Activated CD4-positive, alpha-beta T cell treated with anti-CD3 and anti-CD28 coated beads, Interleukin-2, amount 50 U/mL, for 16 hours (primary cell): ENCODE data around the gene INAFM1.
"Not testable (repeated sequence)": the region's sequence is repeated elsewhere in the genome, so short reads cannot be mapped to it uniquely, and the experiment has no call there.

Experiments
- DNase-seq: peaks from one replicate; pipeline ENCODE4 v3.0.0-alpha.2; 2020

INAFM1 gene

DNA sequence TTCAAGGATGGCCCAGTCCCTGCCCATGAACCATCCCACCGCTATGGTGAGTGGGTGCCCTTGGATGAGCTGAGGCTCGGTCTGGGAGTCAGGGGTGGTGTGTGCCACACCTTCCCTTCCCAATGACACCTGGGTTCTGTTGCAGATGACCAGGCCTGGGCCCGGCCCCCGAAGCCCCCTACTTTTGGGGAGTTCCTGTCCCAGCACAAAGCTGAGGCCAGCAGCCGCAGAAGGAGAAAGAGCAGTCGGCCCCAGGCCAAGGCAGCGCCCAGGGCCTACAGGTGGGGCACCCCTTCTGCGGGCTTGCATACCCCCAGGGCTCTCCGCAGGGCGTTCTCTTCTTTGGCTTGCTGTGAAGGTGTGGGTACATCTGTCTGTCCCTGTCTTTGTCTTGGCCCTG, 4.3 kb upstream of the INAFM1 start:
- no peak for DNase-seq

- DNase-seq = no peak
These were observed 2.7 kb upstream of the INAFM1 start for GRCh38 chr19:47271949-47272348.

DNA sequence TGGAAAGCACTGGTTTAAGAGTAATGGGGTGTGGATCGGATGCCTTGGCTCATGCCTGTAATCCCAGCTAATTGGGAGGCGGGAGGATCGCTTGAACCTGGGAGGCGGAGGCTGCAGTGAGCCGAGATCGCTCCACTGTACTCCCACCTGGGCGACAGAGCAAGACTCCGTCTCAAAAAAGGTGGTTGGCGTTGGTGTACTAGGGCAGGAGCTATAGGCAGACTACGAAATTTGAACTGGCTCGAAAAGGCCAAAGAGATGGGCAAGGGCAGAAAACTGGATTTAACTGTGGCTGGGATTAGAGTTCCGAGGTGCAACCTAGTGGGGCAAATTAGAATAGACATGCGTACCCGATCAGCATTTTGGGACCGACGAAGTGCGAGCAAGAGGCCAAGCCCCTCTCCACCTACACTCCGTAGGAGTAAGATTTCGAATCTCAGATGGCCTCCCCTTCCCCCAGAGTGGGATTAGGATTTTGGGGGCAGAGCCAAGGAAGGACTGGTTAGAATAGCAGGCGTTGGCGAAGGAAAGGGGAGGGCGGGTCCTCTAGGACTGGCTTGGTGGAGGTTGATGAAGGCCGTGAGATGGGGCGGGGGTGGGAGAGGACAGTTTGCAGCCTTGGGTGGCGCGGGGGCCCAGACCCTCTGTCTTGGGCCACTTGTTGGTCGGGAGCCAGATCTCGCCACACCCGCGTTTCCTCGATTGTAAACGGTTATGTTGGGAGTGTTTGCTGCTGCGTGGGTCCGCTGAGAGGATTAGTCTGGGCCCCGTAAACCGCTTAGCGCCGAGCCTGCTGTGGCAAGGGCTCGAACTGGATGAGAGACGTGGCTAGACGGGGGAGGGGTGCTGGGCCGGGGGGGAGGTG, 2.0 kb upstream of the INAFM1 start:
- DNase-seq = no peak

- peak; percentile 92 for DNase-seq
These were observed 1.2 kb upstream of the INAFM1 start for GRCh38 chr19:47273313-47274070.

GRCh38 chr19:47274891-47275761, 441 bp downstream of the INAFM1 start:
- no peak for DNase-seq

GRCh38 chr19:47275791-47276461, 1.2 kb downstream of the INAFM1 start:
- DNase-seq = no peak

DNA sequence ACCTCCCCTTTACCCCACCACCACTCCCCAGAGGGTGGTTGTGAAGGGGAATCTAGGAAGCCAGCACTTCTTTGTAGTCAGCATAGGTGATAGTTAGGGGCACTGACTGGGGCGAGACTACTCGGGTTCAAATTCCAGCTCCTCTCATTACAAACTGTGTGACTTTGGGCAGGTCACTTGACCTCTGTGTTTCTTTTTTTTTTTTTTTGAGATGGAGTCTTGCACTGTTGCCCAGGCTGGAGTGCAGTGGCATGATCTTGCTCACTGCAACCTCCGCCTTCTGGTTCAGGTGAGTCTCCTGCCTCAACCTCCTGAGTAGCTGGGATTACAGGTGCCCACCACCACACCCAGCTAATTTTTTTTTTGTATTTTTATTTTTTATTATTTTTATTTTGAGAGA, 1.8 kb downstream of the INAFM1 start:
- not testable (repeated sequence) for DNase-seq

DNA sequence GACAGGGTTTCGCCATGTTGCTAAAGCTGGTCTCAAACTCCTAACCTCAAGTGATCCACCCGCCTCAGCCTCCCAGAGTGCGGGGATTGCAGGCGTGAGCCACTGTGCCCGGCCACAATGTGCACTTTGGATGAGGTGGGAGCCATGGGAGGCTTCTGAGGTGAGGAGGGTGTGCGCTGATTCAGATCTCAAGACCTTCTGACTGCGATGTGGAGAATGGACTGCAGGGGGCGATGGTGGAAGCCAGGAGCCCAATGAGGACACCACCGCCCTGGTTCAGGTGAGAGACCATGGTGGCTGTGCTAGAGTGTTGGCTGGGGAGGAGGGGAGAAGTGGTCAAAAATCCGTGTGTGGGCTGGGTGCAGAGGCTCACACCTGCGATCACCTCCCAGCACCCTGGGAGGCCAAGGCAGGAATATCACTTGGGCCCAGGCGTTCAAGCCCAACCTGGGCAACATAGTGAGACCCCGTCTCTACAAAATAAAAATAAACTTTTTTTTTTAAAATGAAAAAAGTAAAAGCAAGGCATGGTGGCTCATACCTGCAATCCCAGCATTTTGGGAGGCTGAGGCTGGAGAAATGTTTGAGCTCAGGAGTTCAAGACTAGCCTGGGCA, 5.6 kb downstream of the INAFM1 start:
- peak; percentile 63 for DNase-seq

- no peak for DNase-seq
These were observed 8.8 kb downstream of the INAFM1 start for GRCh38 chr19:47283405-47284059.

GRCh38 chr19:47284324-47284899, 9.7 kb downstream of the INAFM1 start:
- peak; percentile 72 for DNase-seq

DNA sequence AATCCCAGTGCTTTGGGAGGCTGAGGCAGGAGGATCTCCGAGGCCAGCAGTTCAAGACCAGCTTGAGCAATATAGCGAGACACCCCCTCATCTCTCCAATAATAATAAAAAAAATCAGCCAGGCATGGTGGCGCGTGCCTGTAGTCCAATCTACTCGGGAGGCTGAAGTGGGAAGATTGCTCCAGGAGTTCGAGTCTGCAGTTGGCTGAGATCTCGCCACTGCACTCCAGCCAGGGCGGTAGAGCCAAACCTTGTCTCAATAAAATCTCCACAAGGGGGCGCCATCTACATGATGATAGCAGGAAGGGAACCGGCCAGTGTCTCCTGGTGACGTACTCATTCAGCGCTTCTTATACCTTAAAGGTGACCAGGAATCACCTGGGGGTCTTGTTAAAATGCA, 21.4 kb downstream of the INAFM1 start:
- DNase-seq = peak; percentile 89

DNA sequence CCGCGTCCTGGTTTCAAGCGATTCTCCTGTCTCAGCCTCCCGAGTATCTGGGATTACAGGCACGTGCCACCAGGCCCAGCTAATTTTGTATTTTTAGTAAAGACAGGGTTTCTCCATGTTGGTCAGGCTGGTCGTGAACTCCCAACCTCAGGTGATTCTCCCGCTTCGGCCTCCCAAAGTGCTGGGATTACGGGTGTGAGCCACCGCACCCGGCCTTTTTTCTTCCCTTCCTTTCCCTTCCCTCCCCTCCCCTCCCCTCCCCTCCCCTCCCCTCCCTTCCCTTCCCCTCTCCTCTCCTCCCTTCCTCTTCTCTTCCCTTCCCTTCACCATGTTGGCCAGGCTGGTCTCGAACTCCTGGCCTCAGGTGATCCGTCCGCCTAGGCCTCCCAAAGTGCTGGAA, 26.2 kb downstream of the INAFM1 start:
- not testable (repeated sequence) for DNase-seq

GRCh38 chr19:47302249-47302648, 27.6 kb downstream of the INAFM1 start:
- DNase-seq = no peak

- no peak for DNase-seq
These were observed 29.3 kb downstream of the INAFM1 start for GRCh38 chr19:47303966-47304365.

- DNase-seq = peak; percentile 34
These were observed 30.6 kb downstream of the INAFM1 start for GRCh38 chr19:47305309-47305751.

DNA sequence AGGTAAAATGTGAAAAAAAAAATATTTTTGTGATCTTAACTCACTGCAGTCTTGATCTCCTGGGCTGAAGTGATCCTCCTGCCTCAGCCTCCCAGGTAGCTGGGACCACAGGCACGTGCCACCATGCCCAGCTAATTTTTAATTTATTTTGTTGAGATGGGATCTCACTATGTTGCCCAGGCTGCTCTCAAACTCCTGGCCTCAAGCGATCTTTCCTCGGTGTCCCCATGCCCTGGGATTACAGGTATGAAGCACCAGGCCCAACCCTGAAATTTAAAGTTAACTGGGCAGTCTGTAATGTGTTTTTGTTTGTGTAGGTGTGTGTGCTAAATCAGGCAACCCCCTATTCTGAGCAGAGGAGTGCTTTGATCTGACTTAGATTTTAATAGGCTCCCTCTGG, 31.6 kb downstream of the INAFM1 start:
- no peak for DNase-seq

GRCh38 chr19:47309038-47309437, 34.4 kb downstream of the INAFM1 start:
- no peak for DNase-seq

DNA sequence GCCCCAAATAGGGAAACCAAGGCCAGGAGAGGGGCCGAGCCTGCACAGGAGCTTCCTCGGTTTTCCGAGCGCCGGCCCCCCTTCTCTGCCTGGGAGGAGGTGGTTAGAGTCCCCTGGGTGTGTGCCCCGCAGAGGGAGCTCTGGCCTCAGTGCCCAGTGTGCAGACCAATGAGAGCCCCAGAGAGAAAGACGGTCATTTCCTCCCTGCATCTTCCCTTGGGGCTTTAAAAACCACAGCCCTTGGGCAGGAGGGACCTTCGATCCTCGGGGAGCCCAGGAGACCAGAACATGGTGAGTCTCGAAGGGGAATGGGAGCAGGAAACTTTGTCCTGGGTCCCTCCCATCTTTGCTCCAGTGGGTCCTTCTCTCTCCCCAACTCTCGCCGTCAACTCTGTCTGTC, 34.9 kb downstream of the INAFM1 start, which contains the start of gene C5AR1:
Gene C5AR1, plus strand, starts transcription at position 254 of the 400 bp plus-strand sequence. Its CDS starts 35 bp downstream, at position 289.
- DNase-seq = no peak

DNA sequence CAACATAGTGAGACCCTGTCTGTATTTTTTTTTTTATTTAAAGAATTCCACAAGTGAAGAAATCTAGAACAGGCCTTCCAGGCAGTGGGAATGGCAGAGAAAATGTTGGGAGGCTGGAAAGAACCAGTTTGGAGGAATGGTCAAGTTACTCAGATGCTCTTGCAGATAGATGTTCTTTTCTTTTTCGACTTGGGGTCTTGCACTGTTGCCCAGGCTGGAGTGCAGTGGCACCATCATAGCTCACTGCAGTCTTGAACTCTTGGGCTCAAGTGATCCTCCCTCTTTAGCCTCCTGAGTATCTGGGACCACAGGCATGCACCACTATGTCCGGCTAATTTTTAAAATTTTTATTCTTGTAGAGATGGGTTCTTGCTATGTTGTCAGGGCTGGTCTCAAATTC, 35.6 kb downstream of the INAFM1 start:
- DNase-seq = no peak

DNA sequence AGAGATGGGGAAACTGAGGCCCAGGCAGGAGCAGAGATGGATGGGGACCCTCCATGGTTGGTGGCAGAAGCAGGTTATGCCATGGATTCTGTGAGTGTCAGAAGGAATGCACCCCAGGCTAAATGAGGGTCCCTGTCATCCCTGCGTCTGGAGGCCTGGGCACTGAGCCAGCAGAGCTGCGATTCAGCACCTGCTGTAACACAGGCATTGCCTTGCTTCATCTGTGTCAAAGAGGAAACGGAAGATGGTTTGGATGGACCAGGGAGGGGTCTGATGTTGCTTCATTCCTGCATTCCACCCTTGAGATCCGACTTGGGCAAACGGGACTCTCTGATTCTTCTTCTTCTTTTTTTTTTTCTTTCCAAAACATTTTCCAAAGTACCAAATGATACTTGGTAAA, 36.1 kb downstream of the INAFM1 start:
- no peak for DNase-seq
